GM18870 (cell line): ENCODE results near the gene THRA.

Experiments
- ATAC-seq: cut with Tn5 transposase; IDR thresholded peaks from one replicate; pipeline ENCODE4 v1.9.1; 2021; ENCODE audit warnings: moderate library complexity; ENCODE audit not compliant: unreplicated experiment

Gene THRA

GRCh38 chr17:40063901-40064531, 1.3 kb downstream of the THRA start:
- ATAC-seq = no peak

GRCh38 chr17:40064971-40065768, 2.4 kb downstream of the THRA start:
- no peak for ATAC-seq

- ATAC-seq = no peak
Measured at GRCh38 chr17:40065769-40066510, 3.2 kb downstream of the THRA start.

- ATAC-seq = no peak
Measured at GRCh38 chr17:40067710-40068109, 4.9 kb downstream of the THRA start.

- ATAC-seq = no peak
Measured at GRCh38 chr17:40068129-40068581, 5.4 kb downstream of the THRA start.

- ATAC-seq = no peak
Measured at GRCh38 chr17:40068584-40068916, 5.8 kb downstream of the THRA start.

GRCh38 chr17:40068917-40069750, 6.4 kb downstream of the THRA start:
- no peak for ATAC-seq

- ATAC-seq = no peak
Measured at GRCh38 chr17:40069751-40070708, 7.3 kb downstream of the THRA start.

- ATAC-seq = no peak
Measured at GRCh38 chr17:40070709-40071312, 8.0 kb downstream of the THRA start.

GRCh38 chr17:40071313-40072039, 8.7 kb downstream of the THRA start:
- ATAC-seq = no peak

- ATAC-seq = no peak
Measured at GRCh38 chr17:40072040-40072734, 9.4 kb downstream of the THRA start.

- no peak for ATAC-seq
Measured at GRCh38 chr17:40072735-40073346, 10.1 kb downstream of the THRA start.

- ATAC-seq = no peak
Measured at GRCh38 chr17:40073454-40074174, 10.8 kb downstream of the THRA start.

- no peak for ATAC-seq
Measured at GRCh38 chr17:40074175-40074512, 11.4 kb downstream of the THRA start.

GRCh38 chr17:40074871-40075200, 12.1 kb downstream of the THRA start:
- no peak for ATAC-seq

- no peak for ATAC-seq
Measured at GRCh38 chr17:40075201-40075941, 12.6 kb downstream of the THRA start.
